CD14-positive monocyte (primary cell): ENCODE data around the gene KCNH3. TPM values are rescaled to one million over a fixed set of nuclear protein-coding genes. Genes with fewer than 3 reads are reported as not detected.
A peak's percentile ranks its signal among the peaks of the same experiment; 100 is the strongest.

Experiments
- DNase-seq, 3 donors: peaks; one replicate each; pipeline ENCODE4 v3.0.0-alpha.2; 2011 to 2022
- H2AFZ ChIP-seq: 2 replicates; pipeline ENCODE4 v1.6.0; 2012; ENCODE audit warnings: mild to moderate bottlenecking, low read depth, low read length, inconsistent platforms; ENCODE audit not compliant: insufficient read depth, poor library complexity, severe bottlenecking
- H3K27ac ChIP-seq, 2 donors: 1 replicate in 1 of 2; 2 replicates in 1 of 2; pipeline ENCODE4 v1.5.1; 2012 to 2013; ENCODE audit warnings: low read length in 2 of 2, control low read depth in 1 of 2, inconsistent platforms in 1 of 2, low read depth in 1 of 2, mild to moderate bottlenecking in 1 of 2
- H3K27me3 ChIP-seq, 2 donors: one replicate each; pipeline versions ENCODE4 v1.6.0 to v1.6.1; 2011 to 2013; ENCODE audit warnings: low read length in 2 of 2; ENCODE audit not compliant: control insufficient read depth in 2 of 2, insufficient read depth in 2 of 2
- H3K36me3 ChIP-seq, 2 donors: replicated peaks in 1 of 2; 1 replicate in 1 of 2; 2 replicates in 1 of 2; pipeline versions ENCODE4 v1.5.1 to v1.6.1; 2012 to 2013; ENCODE audit warnings: low read length in 2 of 2, control low read depth in 1 of 2, inconsistent platforms in 1 of 2, mild to moderate bottlenecking in 1 of 2; ENCODE audit not compliant: insufficient read depth in 2 of 2, control insufficient read depth in 1 of 2
- H3K4me1 ChIP-seq, 2 donors: 1 replicate in 1 of 2; 2 replicates in 1 of 2; pipeline versions ENCODE4 v1.5.1 to v1.6.1; 2012 to 2013; ENCODE audit warnings: low read length in 2 of 2, control low read depth in 1 of 2, inconsistent platforms in 1 of 2, mild to moderate bottlenecking in 1 of 2, moderate library complexity in 1 of 2; ENCODE audit not compliant: insufficient read depth in 2 of 2, control insufficient read depth in 1 of 2
- H3K4me2 ChIP-seq: replicated peaks from 2 replicates; pipeline ENCODE3; 2012; ENCODE audit warnings: low read length, moderate library complexity, mild to moderate bottlenecking; ENCODE audit not compliant: poor library complexity, severe bottlenecking; ENCODE audit errors: extremely low read depth
- H3K4me3 ChIP-seq, 3 experiments: fragments of 200-600 bp in 1 of 3; sonication (generic) in 1 of 3; replicated peaks in 1 of 3; 1 replicate in 2 of 3; 2 replicates in 1 of 3; pipeline ENCODE4 v1.5.1; 2011 to 2013; ENCODE audit warnings: low read length in 3 of 3, mild to moderate bottlenecking in 3 of 3, control low read depth in 2 of 3, low read depth in 2 of 3, inconsistent platforms in 1 of 3, moderate library complexity in 1 of 3
- H3K79me2 ChIP-seq: 2 replicates; pipeline ENCODE4 v1.6.0; 2012; ENCODE audit warnings: mild to moderate bottlenecking, control low read depth, inconsistent platforms, low read length, moderate library complexity; ENCODE audit not compliant: insufficient read depth
- H3K9ac ChIP-seq: 2 replicates; pipeline ENCODE4 v1.6.0; 2017; ENCODE audit warnings: low read length, mild to moderate bottlenecking; ENCODE audit not compliant: insufficient read depth, poor library complexity, severe bottlenecking
- H3K9me3 ChIP-seq, 2 donors: replicated peaks in 1 of 2; 1 replicate in 1 of 2; 2 replicates in 1 of 2; pipeline versions ENCODE4 v1.5.1 to v1.6.1; 2012 to 2013; ENCODE audit warnings: low read length in 2 of 2, control low read depth in 1 of 2; ENCODE audit not compliant: control insufficient read depth in 1 of 2, insufficient read depth in 1 of 2
- H4K20me1 ChIP-seq: 2 replicates; pipeline ENCODE4 v1.6.0; 2012; ENCODE audit warnings: mild to moderate bottlenecking, low read length, control low read depth, moderate library complexity; ENCODE audit not compliant: insufficient read depth
- H3K27ac Mint-ChIP-seq, 7 donors: one replicate each; pipeline ENCODE4 v1.8.0; 2020; ENCODE audit warnings: mild to moderate bottlenecking in 7 of 7, mixed read lengths in 7 of 7, moderate library complexity in 6 of 7, inconsistent platforms in 2 of 7
- H3K27me3 Mint-ChIP-seq, 3 donors: one replicate each; pipeline ENCODE4 v1.8.0; 2021 to 2022; ENCODE audit warnings: low read depth in 3 of 3, mild to moderate bottlenecking in 3 of 3, mixed read lengths in 3 of 3, moderate library complexity in 3 of 3, inconsistent platforms in 1 of 3
- H3K36me3 Mint-ChIP-seq, 2 donors: one replicate each; pipeline ENCODE4 v1.8.0; 2020; ENCODE audit warnings: mixed read lengths in 2 of 2, inconsistent platforms in 1 of 2, mild to moderate bottlenecking in 1 of 2
- H3K4me1 Mint-ChIP-seq: one replicate; pipeline ENCODE4 v1.8.0; 2020; ENCODE audit warnings: mild to moderate bottlenecking, mixed read lengths
- H3K4me3 Mint-ChIP-seq, 2 donors: one replicate each; pipeline ENCODE4 v1.8.0; 2020; ENCODE audit warnings: mild to moderate bottlenecking in 2 of 2, mixed read lengths in 2 of 2, moderate library complexity in 1 of 2
- H3K9me3 Mint-ChIP-seq, 7 donors: one replicate each; pipeline ENCODE4 v1.8.0; 2020 to 2022; ENCODE audit warnings: mixed read lengths in 7 of 7, mild to moderate bottlenecking in 6 of 7, moderate library complexity in 6 of 7, inconsistent platforms in 2 of 7
- WGBS: methylation state at CpG from one replicate; pipeline ENCODE4 v1.1.5; 2013; ENCODE audit warnings: missing lambda C conversion rate; ENCODE audit not compliant: insufficient coverage; 5-methylcytosine and 5-hydroxymethylcytosine counted together
- intact Hi-C, 2 donors: fragments of 100-400 bp; cut with micrococcal nuclease; formaldehyde crosslinking; loops; one replicate each; pipeline versions ENCODE4 v1.15.0 to v1.15.1; 2023
- polyA plus RNA-seq, 3 donors: library from polyadenylated mRNA; depleted of rRNA in 1 of 3; unstranded in 2 of 3; stranded (reverse) in 1 of 3; fragments of 300-500 nt in 2 of 3; fragments of >200 nt in 1 of 3; fragmentation: Illumina TruSeq in 2 of 3; gene quantifications; 1 replicate in 2 of 3; 2 replicates in 1 of 3; pipeline ENCODE4 v1.2.3, GENCODE V29; 2012 to 2021
- TF ChIP-seq, protein P1 (sequence below): fragments of 200-600 bp; IDR thresholded peaks from one replicate; pipeline ENCODE4 v1.8.0; 2022; ENCODE audit warnings: antibody characterized with exemption, mild to moderate bottlenecking

The KCNH3 gene
- polyA plus RNA-seq, 3 donors = 1.3 to 18.2 (median 3.3) TPM

DNA sequence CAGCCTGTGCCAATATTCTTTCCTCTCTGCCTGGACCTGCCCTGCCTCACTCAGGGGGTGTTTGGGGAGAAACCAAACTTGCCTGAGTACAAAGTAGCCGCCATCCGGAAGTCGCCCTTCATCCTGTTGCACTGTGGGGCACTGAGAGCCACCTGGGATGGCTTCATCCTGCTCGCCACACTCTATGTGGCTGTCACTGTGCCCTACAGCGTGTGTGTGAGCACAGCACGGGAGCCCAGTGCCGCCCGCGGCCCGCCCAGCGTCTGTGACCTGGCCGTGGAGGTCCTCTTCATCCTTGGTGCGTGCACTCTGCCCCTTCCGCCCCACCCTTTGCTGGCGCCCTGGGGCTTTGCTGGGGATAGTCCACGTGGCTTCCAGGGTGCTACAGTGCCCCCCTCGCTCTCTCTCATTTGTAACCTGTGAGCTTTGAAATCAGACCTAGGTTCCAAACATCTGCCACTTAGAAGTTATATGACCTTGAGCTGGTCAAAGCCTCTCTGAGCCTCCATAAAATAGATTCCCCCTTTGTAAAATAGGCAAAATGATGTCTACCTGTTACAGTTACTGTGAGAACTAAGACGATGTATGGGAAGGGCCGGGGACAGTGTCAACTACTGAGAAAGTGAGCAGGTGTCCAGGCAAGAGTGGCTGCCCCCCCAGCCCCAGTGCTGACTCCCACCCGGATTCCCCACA is 4.5 kb downstream of the KCNH3 start:
- WGBS = 71% methylated on average over 19 of the region's 20 CpGs
- Mint-ChIP-seq H3K9me3 (peaks cover 0 to 6% (median 2%) of the 10 kb centered on the region in 7 donors), H3K4me3 (no peak overlapping the region), H3K36me3 (peaks cover 8 to 17% of the 10 kb centered on the region in 2 donors), H3K27me3 (peaks cover 65 to 89% (median 69%) of the 10 kb centered on the region in 3 donors), H3K27ac (peak overlapping the region in 1 of 7 donors; percentile 33), H3K4me1 (peaks cover 14% of the 10 kb centered on the region)
- intact Hi-C loops = no loop called here
- Histone ChIP-seq H3K4me2 (no peak overlapping the region), H3K27ac (no peak overlapping the region), H3K27me3 (peaks cover 3 to 72% of the 10 kb centered on the region in 2 donors), H2AFZ (no peak overlapping the region), H3K9me3 (peaks cover 0 to 5% of the 10 kb centered on the region in 2 donors), H3K9ac (no peak overlapping the region), H3K4me3 (no peak overlapping the region), H3K36me3 (no peaks in the 10 kb centered on the region), H3K79me2 (no peaks in the 10 kb centered on the region), H4K20me1 (peaks cover 13% of the 10 kb centered on the region), H3K4me1 (peaks cover 10 to 14% of the 10 kb centered on the region in 2 donors)
- no peak for DNase-seq
- TF ChIP-seq, protein P1, sequence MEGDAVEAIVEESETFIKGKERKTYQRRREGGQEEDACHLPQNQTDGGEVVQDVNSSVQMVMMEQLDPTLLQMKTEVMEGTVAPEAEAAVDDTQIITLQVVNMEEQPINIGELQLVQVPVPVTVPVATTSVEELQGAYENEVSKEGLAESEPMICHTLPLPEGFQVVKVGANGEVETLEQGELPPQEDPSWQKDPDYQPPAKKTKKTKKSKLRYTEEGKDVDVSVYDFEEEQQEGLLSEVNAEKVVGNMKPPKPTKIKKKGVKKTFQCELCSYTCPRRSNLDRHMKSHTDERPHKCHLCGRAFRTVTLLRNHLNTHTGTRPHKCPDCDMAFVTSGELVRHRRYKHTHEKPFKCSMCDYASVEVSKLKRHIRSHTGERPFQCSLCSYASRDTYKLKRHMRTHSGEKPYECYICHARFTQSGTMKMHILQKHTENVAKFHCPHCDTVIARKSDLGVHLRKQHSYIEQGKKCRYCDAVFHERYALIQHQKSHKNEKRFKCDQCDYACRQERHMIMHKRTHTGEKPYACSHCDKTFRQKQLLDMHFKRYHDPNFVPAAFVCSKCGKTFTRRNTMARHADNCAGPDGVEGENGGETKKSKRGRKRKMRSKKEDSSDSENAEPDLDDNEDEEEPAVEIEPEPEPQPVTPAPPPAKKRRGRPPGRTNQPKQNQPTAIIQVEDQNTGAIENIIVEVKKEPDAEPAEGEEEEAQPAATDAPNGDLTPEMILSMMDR = no peak

DNA sequence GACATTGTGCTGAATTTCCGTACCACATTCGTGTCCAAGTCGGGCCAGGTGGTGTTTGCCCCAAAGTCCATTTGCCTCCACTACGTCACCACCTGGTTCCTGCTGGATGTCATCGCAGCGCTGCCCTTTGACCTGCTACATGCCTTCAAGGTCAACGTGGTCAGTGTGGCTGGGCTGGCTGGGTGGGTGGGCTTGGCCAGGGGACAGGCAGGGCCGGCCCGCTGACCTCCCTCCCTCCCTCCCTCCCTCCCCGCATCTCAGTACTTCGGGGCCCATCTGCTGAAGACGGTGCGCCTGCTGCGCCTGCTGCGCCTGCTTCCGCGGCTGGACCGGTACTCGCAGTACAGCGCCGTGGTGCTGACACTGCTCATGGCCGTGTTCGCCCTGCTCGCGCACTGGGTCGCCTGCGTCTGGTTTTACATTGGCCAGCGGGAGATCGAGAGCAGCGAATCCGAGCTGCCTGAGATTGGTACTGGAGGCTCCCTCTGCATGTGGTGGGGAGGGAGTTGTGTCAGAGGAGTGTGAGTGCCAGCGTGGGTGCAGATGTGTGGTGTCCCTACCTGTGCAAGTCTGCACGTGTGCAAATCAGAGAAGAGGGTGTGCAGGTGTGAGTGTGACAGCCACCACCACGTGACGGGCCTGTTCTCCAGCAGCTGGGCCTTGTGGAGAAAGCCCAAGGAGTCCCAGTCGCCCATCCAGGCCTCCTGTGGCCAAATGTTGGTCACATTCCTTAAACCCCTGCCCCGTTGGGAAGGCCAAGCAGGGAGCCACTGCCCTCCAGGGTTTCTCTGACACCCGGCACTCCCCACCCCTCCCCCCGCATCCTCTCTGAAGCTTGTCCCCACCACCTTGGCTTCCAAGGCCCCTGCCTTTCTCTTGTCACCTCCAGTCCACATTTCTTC is 5.3 kb downstream of the KCNH3 start:
- intact Hi-C loops = no loop called here
- Histone ChIP-seq H3K4me2 (no peak overlapping the region), H3K4me1 (peaks cover 17 to 20% of the 10 kb centered on the region in 2 donors), H3K9ac (no peak overlapping the region), H2AFZ (no peak overlapping the region), H3K27ac (no peak overlapping the region), H4K20me1 (peaks cover 13% of the 10 kb centered on the region), H3K27me3 (peaks cover 7 to 79% of the 10 kb centered on the region in 2 donors), H3K4me3 (no peak overlapping the region), H3K9me3 (peaks cover 0 to 5% of the 10 kb centered on the region in 2 donors), H3K79me2 (no peaks in the 10 kb centered on the region), H3K36me3 (no peaks in the 10 kb centered on the region)
- Mint-ChIP-seq H3K4me3 (peak overlapping the region in 1 of 2 donors; percentile 6), H3K9me3 (peaks cover 0 to 9% (median 2%) of the 10 kb centered on the region in 7 donors), H3K36me3 (peaks cover 8 to 17% of the 10 kb centered on the region in 2 donors), H3K27ac (peak overlapping the region in 1 of 7 donors; percentile 33), H3K27me3 (peaks cover 72 to 94% (median 77%) of the 10 kb centered on the region in 3 donors), H3K4me1 (peaks cover 21% of the 10 kb centered on the region)
- DNase-seq = no peak
- WGBS = 51% methylated on average over 35 of the region's 39 CpGs
- TF ChIP-seq, protein P1 = no peak
